Endodermal cell (in vitro differentiated cells): ENCODE data around the gene ACVR2A. TPM values are rescaled to one million over a fixed set of nuclear protein-coding genes. Genes with fewer than 3 reads are reported as not detected.

ENCODE experiments used
- DNase-seq: peaks from one replicate; pipeline ENCODE4 v3.0.0-alpha.2; 2017
- H3K27ac ChIP-seq: 2 replicates; pipeline ENCODE4 v1.5.1; 2013; ENCODE audit warnings: mild to moderate bottlenecking, low read depth, low read length, moderate library complexity
- H3K27me3 ChIP-seq: 2 replicates; pipeline ENCODE4 v1.6.1; 2013; ENCODE audit warnings: mild to moderate bottlenecking, low read length, moderate library complexity; ENCODE audit not compliant: insufficient read depth, control insufficient read depth, poor library complexity, severe bottlenecking
- H3K36me3 ChIP-seq: 2 replicates; pipeline ENCODE4 v1.7.0; 2013; ENCODE audit warnings: mild to moderate bottlenecking, low read length, moderate library complexity; ENCODE audit not compliant: control insufficient read depth, insufficient read depth
- H3K4me1 ChIP-seq: one replicate; pipeline ENCODE4 v1.7.0; 2013; ENCODE audit warnings: low read length; ENCODE audit not compliant: control insufficient read depth, insufficient read depth
- H3K4me3 ChIP-seq: 2 replicates; pipeline ENCODE4 v1.5.1; 2013; ENCODE audit warnings: mild to moderate bottlenecking, low read length, moderate library complexity
- H3K9ac ChIP-seq: 2 replicates; pipeline ENCODE4 v1.6.1; 2013; ENCODE audit warnings: mild to moderate bottlenecking, low read length, moderate library complexity; ENCODE audit not compliant: poor library complexity, severe bottlenecking; ENCODE audit errors: extremely low read depth
- H3K9me3 ChIP-seq: 2 replicates; pipeline ENCODE4 v1.6.1; 2013; ENCODE audit warnings: mild to moderate bottlenecking, low read length, moderate library complexity; ENCODE audit not compliant: control insufficient read depth
- H3K27ac Mint-ChIP-seq: 2 replicates; pipeline ENCODE4 v1.8.0; 2020; ENCODE audit warnings: mixed read lengths
- H3K27me3 Mint-ChIP-seq: 2 replicates; pipeline ENCODE4 v1.8.0; 2021; ENCODE audit warnings: mild to moderate bottlenecking, mixed read lengths; ENCODE audit not compliant: insufficient read depth
- H3K36me3 Mint-ChIP-seq: 2 replicates; pipeline ENCODE4 v1.8.0; 2020; ENCODE audit warnings: low read depth, mixed read lengths
- H3K4me1 Mint-ChIP-seq: 2 replicates; pipeline ENCODE4 v1.8.0; 2020; ENCODE audit warnings: mixed read lengths
- H3K4me3 Mint-ChIP-seq: 2 replicates; pipeline ENCODE4 v1.8.0; 2020; ENCODE audit warnings: mild to moderate bottlenecking, moderate library complexity, mixed read lengths
- H3K9me3 Mint-ChIP-seq: 2 replicates; pipeline ENCODE4 v1.8.0; 2020; ENCODE audit warnings: mild to moderate bottlenecking, mixed read lengths
- WGBS, 2 experiments: methylation state at CpG; one replicate each; pipeline versions ENCODE4 v1.1.5 to v1.1.7; 2013; ENCODE audit warnings: missing lambda C conversion rate in 2 of 2, mixed read lengths in 1 of 2; ENCODE audit not compliant: insufficient coverage in 1 of 2, insufficient read length in 1 of 2; 5-methylcytosine and 5-hydroxymethylcytosine counted together
- total RNA-seq, 2 donors: library from RNA; stranded (reverse); fragmentation: NEBNext Ultra II Directional in 1 of 2; extraction: Animal tissue kit (Norgen Biotek cat#: 25700) in 1 of 2; gene quantifications; 2 replicates in 1 of 2; 3 replicates in 1 of 2; pipeline ENCODE4 v1.2.1, GENCODE V29; 2021
- TF ChIP-seq, protein P1 (sequence below): fragments of 200-600 bp; sonication (generic); conservative IDR thresholded peaks from 2 replicates; pipeline ENCODE4 v1.5.0; 2021; ENCODE audit warnings: antibody characterized with exemption, mild to moderate bottlenecking

Gene ACVR2A
- total RNA-seq, 2 donors from 2014 or later: 19.9 to 24.1 TPM

DNA sequence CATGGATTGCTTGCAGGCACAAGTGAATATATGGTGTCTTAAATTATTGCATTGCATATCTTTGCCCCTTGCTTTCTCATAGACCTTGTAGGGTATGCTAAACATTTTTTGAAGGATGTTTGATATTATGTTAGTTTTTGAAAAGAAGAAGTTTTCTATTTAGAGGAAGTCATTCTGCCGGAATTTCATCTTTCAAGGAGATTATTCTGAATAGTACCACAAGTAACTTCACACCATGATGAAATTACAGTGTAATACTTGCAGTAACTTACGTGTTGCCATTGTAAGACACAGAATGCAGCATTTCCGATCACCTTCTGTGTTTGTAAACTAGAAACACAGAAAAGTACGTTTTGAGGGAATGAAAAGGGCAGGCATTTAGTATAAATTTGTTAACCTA, 71.9 kb downstream of the ACVR2A start:
- 89 to 100% methylated on average over 1 to 4 of the region's 4 CpGs for WGBS, 2 experiments
- peaks cover 68% of the 10 kb centered on the region for H3K36me3 ChIP-seq
- no peak overlapping the region for H3K9ac ChIP-seq
- DNase-seq: no peak
- TF ChIP-seq, protein P1, sequence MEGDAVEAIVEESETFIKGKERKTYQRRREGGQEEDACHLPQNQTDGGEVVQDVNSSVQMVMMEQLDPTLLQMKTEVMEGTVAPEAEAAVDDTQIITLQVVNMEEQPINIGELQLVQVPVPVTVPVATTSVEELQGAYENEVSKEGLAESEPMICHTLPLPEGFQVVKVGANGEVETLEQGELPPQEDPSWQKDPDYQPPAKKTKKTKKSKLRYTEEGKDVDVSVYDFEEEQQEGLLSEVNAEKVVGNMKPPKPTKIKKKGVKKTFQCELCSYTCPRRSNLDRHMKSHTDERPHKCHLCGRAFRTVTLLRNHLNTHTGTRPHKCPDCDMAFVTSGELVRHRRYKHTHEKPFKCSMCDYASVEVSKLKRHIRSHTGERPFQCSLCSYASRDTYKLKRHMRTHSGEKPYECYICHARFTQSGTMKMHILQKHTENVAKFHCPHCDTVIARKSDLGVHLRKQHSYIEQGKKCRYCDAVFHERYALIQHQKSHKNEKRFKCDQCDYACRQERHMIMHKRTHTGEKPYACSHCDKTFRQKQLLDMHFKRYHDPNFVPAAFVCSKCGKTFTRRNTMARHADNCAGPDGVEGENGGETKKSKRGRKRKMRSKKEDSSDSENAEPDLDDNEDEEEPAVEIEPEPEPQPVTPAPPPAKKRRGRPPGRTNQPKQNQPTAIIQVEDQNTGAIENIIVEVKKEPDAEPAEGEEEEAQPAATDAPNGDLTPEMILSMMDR: no peak
- no peaks in the 10 kb centered on the region for H3K9me3 ChIP-seq
- Mint-ChIP-seq H3K4me3 (no peak overlapping the region), H3K9me3 (no peaks in the 10 kb centered on the region), H3K27me3 (no peaks in the 10 kb centered on the region), H3K27ac (no peak overlapping the region), H3K4me1 (no peaks in the 10 kb centered on the region), H3K36me3 (peaks cover 27% of the 10 kb centered on the region)
- H3K4me1 ChIP-seq: no peaks in the 10 kb centered on the region
- no peak overlapping the region for H3K27ac ChIP-seq
- H3K27me3 ChIP-seq: no peaks in the 10 kb centered on the region
- H3K4me3 ChIP-seq: no peak overlapping the region

DNA sequence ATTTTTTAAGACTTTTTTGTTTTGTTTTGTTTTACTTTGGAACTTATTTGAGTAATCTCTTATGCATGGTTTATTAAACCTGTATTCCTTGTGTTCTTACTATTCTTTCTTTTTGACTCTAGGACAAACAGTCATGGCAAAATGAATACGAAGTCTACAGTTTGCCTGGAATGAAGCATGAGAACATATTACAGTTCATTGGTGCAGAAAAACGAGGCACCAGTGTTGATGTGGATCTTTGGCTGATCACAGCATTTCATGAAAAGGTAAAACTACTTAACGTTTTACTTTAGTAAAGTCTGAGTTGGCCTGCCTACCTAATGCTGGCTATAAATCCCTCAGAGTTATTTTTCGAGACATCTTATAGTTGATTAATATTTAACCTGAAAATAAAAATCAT, 72.3 kb downstream of the ACVR2A start:
- H3K9ac ChIP-seq: no peak overlapping the region
- H3K27me3 ChIP-seq: no peaks in the 10 kb centered on the region
- H3K9me3 Mint-ChIP-seq: no peaks in the 10 kb centered on the region
- no peaks in the 10 kb centered on the region for H3K4me1 Mint-ChIP-seq
- H3K36me3 ChIP-seq: peaks cover 72% of the 10 kb centered on the region
- TF ChIP-seq, protein P1: no peak
- H3K9me3 ChIP-seq: no peaks in the 10 kb centered on the region
- H3K4me3 ChIP-seq: no peak overlapping the region
- no peaks in the 10 kb centered on the region for H3K27me3 Mint-ChIP-seq
- H3K4me3 Mint-ChIP-seq: no peak overlapping the region
- H3K27ac Mint-ChIP-seq: no peak overlapping the region
- no peak for DNase-seq
- no peaks in the 10 kb centered on the region for H3K4me1 ChIP-seq
- H3K27ac ChIP-seq: no peak overlapping the region
- 89 to 91% methylated on average over 2 to 3 of the region's 4 CpGs for WGBS, 2 experiments
- peaks cover 30% of the 10 kb centered on the region for H3K36me3 Mint-ChIP-seq

DNA sequence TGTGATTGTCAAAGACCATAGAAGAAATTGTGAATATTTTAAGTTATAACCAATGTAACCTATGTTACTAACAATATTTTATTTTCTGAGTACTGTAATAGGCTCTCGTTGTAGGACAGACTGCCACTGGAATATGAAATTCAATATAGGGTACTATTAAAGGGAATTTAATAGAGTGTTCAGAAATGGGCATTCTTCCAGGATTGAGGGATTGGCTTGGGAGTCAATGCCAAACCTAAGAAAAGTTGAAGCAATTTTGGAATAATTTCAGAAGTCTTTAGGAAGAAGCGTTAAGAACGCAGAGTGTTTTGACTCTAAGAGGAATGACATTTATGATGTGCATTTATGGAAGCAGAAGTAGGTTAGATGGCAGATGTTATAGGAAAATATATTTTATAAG, 79.0 kb downstream of the ACVR2A start:
- H3K9me3 ChIP-seq: no peaks in the 10 kb centered on the region
- no peak overlapping the region for H3K4me3 ChIP-seq
- no peaks in the 10 kb centered on the region for H3K4me1 ChIP-seq
- H3K36me3 ChIP-seq: peaks cover 87% of the 10 kb centered on the region
- Mint-ChIP-seq H3K27ac (no peak overlapping the region), H3K4me3 (no peak overlapping the region), H3K27me3 (no peaks in the 10 kb centered on the region), H3K9me3 (no peaks in the 10 kb centered on the region), H3K4me1 (no peaks in the 10 kb centered on the region), H3K36me3 (peaks cover 36% of the 10 kb centered on the region)
- DNase-seq: no peak
- H3K9ac ChIP-seq: no peak overlapping the region
- TF ChIP-seq, protein P1: no peak
- no peak overlapping the region for H3K27ac ChIP-seq
- WGBS, 2 experiments: 91% methylated on average over 3 of the region's 3 CpGs; no CpG with 5 or more reads in 1 of the 2 experiments
- H3K27me3 ChIP-seq: no peaks in the 10 kb centered on the region
